Gastrocnemius medialis (tissue), 4 donors: Measurements from ENCODE around the gene NR6A1. TPM values are rescaled to one million over a fixed set of nuclear protein-coding genes. Genes with fewer than 3 reads are reported as not detected.

ENCODE experiments used
- ATAC-seq, 2 donors: fragments of 150-250 bp; one replicate each; pipeline ENCODE4 v1.9.1; 2016
- DNase-seq, 2 donors: peaks; one replicate each; pipeline ENCODE4 v3.0.0-alpha.2; 2019
- H3K27ac ChIP-seq, 4 donors: fragments of 200-600 bp; sonication (generic); 1 replicate in 1 of 4; 2 replicates in 3 of 4; pipeline ENCODE4 v1.5.1; 2016 to 2018; ENCODE audit warnings: mild to moderate bottlenecking in 2 of 4, moderate library complexity in 1 of 4
- H3K27me3 ChIP-seq, 3 donors: fragments of 200-600 bp; sonication (generic) in 2 of 3; 1 replicate in 1 of 3; 2 replicates in 2 of 3; pipeline versions ENCODE4 v1.5.1 to v1.6.0; 2016 to 2019; ENCODE audit warnings: mild to moderate bottlenecking in 1 of 3, moderate library complexity in 1 of 3
- H3K36me3 ChIP-seq, 2 donors: fragments of 200-600 bp; sonication (generic) in 1 of 2; one replicate each; pipeline ENCODE4 v1.5.1; 2017 to 2018
- H3K4me1 ChIP-seq, 2 donors: fragments of 200-600 bp; sonication (generic) in 1 of 2; one replicate each; pipeline ENCODE4 v1.5.1; 2016 to 2017; ENCODE audit warnings: mild to moderate bottlenecking in 2 of 2
- H3K4me3 ChIP-seq, 4 donors: fragments of 200-600 bp; sonication (generic) in 3 of 4; 1 replicate in 1 of 4; 2 replicates in 3 of 4; pipeline ENCODE4 v1.5.1; 2016 to 2019; ENCODE audit warnings: mild to moderate bottlenecking in 2 of 4
- H3K9me3 ChIP-seq, 3 donors: fragments of 200-600 bp; sonication (generic) in 2 of 3; 1 replicate in 1 of 3; 2 replicates in 2 of 3; pipeline ENCODE4 v1.5.1; 2016 to 2019
- CTCF ChIP-seq, 5 experiments: fragments of 450-650 bp in 3 of 5; fragments of 200-600 bp in 2 of 5; sonication (generic) in 2 of 5; IDR thresholded peaks in 4 of 5; conservative IDR thresholded peaks in 1 of 5; 1 replicate in 4 of 5; 2 replicates in 1 of 5; pipeline ENCODE4 v1.5.1; 2016 to 2019; ENCODE audit warnings: antibody characterized with exemption in 5 of 5, mild to moderate bottlenecking in 3 of 5, moderate library complexity in 3 of 5
- POLR2A ChIP-seq, 2 donors: fragments of 450-650 bp; IDR thresholded peaks; one replicate each; pipeline ENCODE4 v1.6.1; 2017; ENCODE audit warnings: antibody characterized with exemption in 2 of 2, mild to moderate bottlenecking in 2 of 2, moderate library complexity in 2 of 2
- in situ Hi-C, 4 donors: fragments of 200-750 bp; cut with MboI; loops; one replicate each; pipeline versions ENCODE4 v1.15.0 to v1.8.0; 2017; ENCODE audit warnings: low sequenced_read_pairs in 4 of 4
- intact Hi-C: fragments of 100-400 bp; cut with DNase I; formaldehyde crosslinking; loops from one replicate; pipeline ENCODE4 v1.15.1; 2023; ENCODE audit warnings: low total_unique reads
- total RNA-seq, 4 donors: library from RNA; depleted of rRNA; stranded (reverse); fragments of >200 nt; gene quantifications; one replicate each; pipeline versions ENCODE4 v1.1.0 to v1.2.3, GENCODE V29; 2016

Gene NR6A1
- total RNA-seq, 4 donors from 2014 or later, result 0.58 to 5.6 (median 2.1) TPM

DNA sequence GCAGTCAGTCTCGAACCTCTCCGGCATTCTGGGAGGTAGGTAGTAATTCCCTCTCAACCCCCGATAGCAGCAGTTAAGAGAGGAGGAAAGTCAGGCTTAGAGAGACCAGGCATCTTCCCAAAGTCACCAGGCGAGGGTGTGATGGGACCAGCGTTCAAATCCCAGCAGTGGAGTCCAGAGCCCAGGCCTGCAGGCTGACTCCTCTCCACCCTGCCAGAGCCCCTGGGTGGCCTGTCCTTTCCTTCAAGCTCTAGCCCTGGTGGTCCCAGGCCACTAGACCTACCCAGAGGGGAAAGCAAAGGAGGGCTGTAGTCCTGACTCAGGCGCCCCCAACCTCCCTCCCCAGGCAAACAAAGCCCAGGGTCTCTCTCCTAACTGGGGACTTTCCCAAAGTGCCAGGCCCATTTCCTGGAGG, 259.7 kb downstream of the NR6A1 start:
- Histone ChIP-seq H3K4me3 (no peak overlapping the region), H3K36me3 (no peaks in the 10 kb centered on the region), H3K4me1 (no peaks in the 10 kb centered on the region), H3K27me3 (no peaks in the 10 kb centered on the region), H3K9me3 (no peaks in the 10 kb centered on the region), H3K27ac (no peak overlapping the region)
- TF ChIP-seq POLR2A (IDR thresholded peaks at IDR 0.05) (no peak), CTCF (IDR thresholded peaks at IDR 0.05 in 4 of 5, conservative IDR thresholded peaks at IDR 0.05 in 1 of 5) (no peak)
- ATAC-seq, result no peak
- intact Hi-C loops, result no loop called here
- in situ Hi-C loops, result no loop called here
- no peak for DNase-seq

DNA sequence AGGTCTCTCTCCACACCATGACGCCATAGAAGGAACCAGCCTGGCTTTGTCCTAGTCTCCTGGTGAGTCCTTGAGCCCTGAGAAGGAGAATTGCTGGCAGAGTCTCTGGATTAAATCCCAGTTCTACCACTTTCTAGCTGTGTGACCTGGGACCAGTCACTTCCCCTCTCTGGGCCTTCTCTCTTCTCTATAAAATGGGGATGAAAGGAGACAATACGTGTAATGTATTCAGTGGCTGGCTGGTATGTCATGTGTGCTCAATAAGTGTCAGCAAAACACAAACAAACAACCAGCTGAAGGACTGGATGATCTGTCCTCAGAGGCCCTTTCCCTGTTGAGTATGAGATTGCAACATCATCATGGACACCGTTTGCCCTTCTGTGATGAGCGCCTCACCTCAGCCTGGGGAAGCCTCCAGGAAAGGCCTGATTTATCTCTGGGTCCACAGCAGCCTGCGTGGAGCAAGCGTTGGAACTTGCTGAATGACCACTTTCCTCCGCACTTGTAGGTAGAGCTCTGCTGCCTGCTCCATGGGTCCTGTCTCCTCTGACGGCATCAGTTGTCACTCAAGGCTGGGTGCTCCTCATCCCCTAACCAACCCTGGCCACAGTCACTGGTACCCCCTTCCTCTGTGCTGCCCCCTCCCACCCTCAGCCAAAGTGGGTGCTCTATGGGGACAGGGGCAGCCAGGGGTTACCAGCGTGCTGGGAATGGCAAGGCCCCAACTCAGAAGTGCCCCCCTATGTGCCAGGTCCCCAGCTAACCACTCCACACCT, 260.3 kb downstream of the NR6A1 start:
- no peaks in the 10 kb centered on the region for H3K9me3 ChIP-seq
- intact Hi-C loops (no loop called here), in situ Hi-C loops (no loop called here)
- DNase-seq, result no peak
- peaks cover 0 to 3% (median 2%) of the 10 kb centered on the region in 3 donors for H3K27me3 ChIP-seq
- H3K4me1 ChIP-seq, result no peaks in the 10 kb centered on the region
- H3K4me3 ChIP-seq, result no peak overlapping the region
- no peaks in the 10 kb centered on the region for H3K36me3 ChIP-seq
- no peak for ATAC-seq
- no peak overlapping the region for H3K27ac ChIP-seq
- TF ChIP-seq CTCF (IDR thresholded peaks at IDR 0.05 in 4 of 5, conservative IDR thresholded peaks at IDR 0.05 in 1 of 5) (no peak), POLR2A (IDR thresholded peaks at IDR 0.05) (no peak)

- Histone ChIP-seq H3K9me3 (no peaks in the 10 kb centered on the region), H3K27me3 (peaks cover 23 to 28% (median 27%) of the 10 kb centered on the region in 3 donors), H3K36me3 (no peaks in the 10 kb centered on the region), H3K4me3 (no peak overlapping the region), H3K4me1 (peaks cover 3% of the 10 kb centered on the region in 2 donors), H3K27ac (no peak overlapping the region)
- ATAC-seq (no peak), DNase-seq (no peak)
- intact Hi-C loops (no loop called here), in situ Hi-C loops (no loop called here)
- TF ChIP-seq CTCF (IDR thresholded peaks at IDR 0.05 in 4 of 5, conservative IDR thresholded peaks at IDR 0.05 in 1 of 5) (no peak), POLR2A (IDR thresholded peaks at IDR 0.05) (no peak)
Measured at GRCh38 chr9:124507880-124508423, 263.2 kb downstream of the NR6A1 start.

- no peak for TF ChIP-seq CTCF (IDR thresholded peaks at IDR 0.05 in 4 of 5, conservative IDR thresholded peaks at IDR 0.05 in 1 of 5)
- TF ChIP-seq POLR2A (IDR thresholded peaks at IDR 0.05), result no peak
- H3K4me3 ChIP-seq, result no peak within 1 kb of the TSS
- peaks cover 3% of the 10 kb centered on the region in 2 donors for H3K4me1 ChIP-seq
- no peak within 1 kb of the TSS for H3K27ac ChIP-seq
- in situ Hi-C loops, result no loop called here
- DNase-seq, result no peak
- no peaks in the 10 kb centered on the region for H3K9me3 ChIP-seq
- no peak for ATAC-seq
- H3K36me3 ChIP-seq, result no peaks in the 10 kb centered on the region
- intact Hi-C loops, result no loop called here
- peaks cover 30 to 35% (median 34%) of the 10 kb centered on the region in 3 donors for H3K27me3 ChIP-seq
Measured at GRCh38 chr9:124506931-124507879, 263.9 kb downstream of the NR6A1 start, which contains the start of gene NR5A1. TSS of gene NR5A1 (minus strand) at chr9:124507399. CDS start at chr9:124503395, 4,004 bp downstream.
